ENCODE results near the gene AOX1. TPM values are rescaled to one million over a fixed set of nuclear protein-coding genes. Genes with fewer than 3 reads are reported as not detected.
A peak's percentile ranks its signal among the peaks of the same experiment; 100 is the strongest.
"Not testable (repeated sequence)": the region's sequence is repeated elsewhere in the genome, so short reads cannot be mapped to it uniquely, and the experiment has no call there.

Gene AOX1
- total RNA-seq, 1 experiment from 2014 or later = 57.2 TPM

DNA sequence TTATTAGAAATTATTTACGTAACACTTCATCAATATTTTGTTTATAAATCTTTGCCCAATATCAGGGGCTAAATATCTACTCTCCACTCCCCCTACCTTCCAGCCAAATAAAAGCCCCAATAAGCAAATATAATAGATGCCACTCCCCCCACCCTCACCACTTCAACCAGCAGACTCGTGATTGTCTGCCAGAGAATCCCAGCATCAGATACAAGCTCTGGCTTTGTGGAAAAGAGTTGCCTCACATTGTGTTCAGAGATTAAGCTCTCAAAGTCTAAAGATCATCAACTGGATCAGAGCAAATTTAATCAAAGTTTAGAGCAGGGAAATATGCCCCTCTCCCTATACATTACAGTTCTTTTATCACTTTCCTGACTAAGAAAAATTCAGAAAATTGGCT, 39.5 kb downstream of the AOX1 start:
- H2AFZ ChIP-seq (ENCODE audit: low read length) = no peak overlapping the region
- H3K27ac ChIP-seq (ENCODE audit: low read length) = no peak overlapping the region
- H3K4me2 ChIP-seq (ENCODE audit: low read length) = no peak overlapping the region
- no peaks in the 10 kb centered on the region for H3K27me3 ChIP-seq (ENCODE audit: low read length)
- peaks cover 20% of the 10 kb centered on the region; the same call in 1 of the 2 replicates for H3K4me1 ChIP-seq (ENCODE audit: insufficient read depth, low read length)
- POLR2A ChIA-PET (ENCODE audit: unreplicated experiment) = no interaction called here
- H3K9me3 ChIP-seq (ENCODE audit: low read length) = no peaks in the 10 kb centered on the region
- DNase-seq = no peak
- H3K79me2 ChIP-seq (ENCODE audit: low read length) = no peaks in the 10 kb centered on the region
- no peaks in the 10 kb centered on the region for H4K20me1 ChIP-seq (ENCODE audit: low read length)
- no peak overlapping the region for H3K9ac ChIP-seq (ENCODE audit: low read length)
- CTCF ChIA-PET = no interaction called here
- H3K9me2 ChIP-seq (replicated peaks; ENCODE audit: low read length) = no peaks in the 10 kb centered on the region
- H3F3A ChIP-seq (ENCODE audit: low read length, unreplicated experiment) = no peaks in the 10 kb centered on the region
- no peak for ATAC-seq
- intact Hi-C loops (cut with micrococcal nuclease) = no loop called here
- TF ChIP-seq, protein P1, sequence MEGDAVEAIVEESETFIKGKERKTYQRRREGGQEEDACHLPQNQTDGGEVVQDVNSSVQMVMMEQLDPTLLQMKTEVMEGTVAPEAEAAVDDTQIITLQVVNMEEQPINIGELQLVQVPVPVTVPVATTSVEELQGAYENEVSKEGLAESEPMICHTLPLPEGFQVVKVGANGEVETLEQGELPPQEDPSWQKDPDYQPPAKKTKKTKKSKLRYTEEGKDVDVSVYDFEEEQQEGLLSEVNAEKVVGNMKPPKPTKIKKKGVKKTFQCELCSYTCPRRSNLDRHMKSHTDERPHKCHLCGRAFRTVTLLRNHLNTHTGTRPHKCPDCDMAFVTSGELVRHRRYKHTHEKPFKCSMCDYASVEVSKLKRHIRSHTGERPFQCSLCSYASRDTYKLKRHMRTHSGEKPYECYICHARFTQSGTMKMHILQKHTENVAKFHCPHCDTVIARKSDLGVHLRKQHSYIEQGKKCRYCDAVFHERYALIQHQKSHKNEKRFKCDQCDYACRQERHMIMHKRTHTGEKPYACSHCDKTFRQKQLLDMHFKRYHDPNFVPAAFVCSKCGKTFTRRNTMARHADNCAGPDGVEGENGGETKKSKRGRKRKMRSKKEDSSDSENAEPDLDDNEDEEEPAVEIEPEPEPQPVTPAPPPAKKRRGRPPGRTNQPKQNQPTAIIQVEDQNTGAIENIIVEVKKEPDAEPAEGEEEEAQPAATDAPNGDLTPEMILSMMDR (conservative IDR thresholded peaks at IDR 0.05; ENCODE audit: low read depth, low read length) = no peak
- no peak for TF ChIP-seq EZH2phosphoT487 (IDR thresholded peaks at IDR 0.05; ENCODE audit: borderline replicate concordance, low read length)
- no peak for TF ChIP-seq EZH2 (IDR thresholded peaks at IDR 0.05; ENCODE audit: low read length, unreplicated experiment)
- no peaks in the 10 kb centered on the region for H3K36me3 ChIP-seq (ENCODE audit: low read depth, low read length)
- BruUV-seq (replicated peaks) = no TSS peak
- no peak overlapping the region for H3K4me3 ChIP-seq (ENCODE audit: low read length)

DNA sequence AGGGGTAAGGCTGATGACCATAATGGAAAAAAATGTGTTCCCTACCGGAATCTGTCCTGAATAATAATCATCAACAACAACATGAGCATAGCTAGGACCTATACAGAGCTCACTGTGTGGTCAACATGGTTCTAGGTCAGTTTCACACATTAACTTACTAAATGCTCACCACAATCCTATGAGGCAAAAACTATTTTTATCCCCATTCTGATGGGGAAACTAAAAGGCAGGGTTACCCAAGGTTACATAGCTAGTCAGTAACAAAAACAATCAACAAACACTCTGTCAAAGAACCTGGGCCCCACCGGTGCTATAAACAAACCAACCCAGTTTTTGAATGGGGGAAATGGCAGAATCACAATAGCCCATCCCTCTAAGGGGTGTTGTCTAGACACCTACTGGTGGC, 40.1 kb downstream of the AOX1 start:
- no peak overlapping the region for H3K4me2 ChIP-seq (ENCODE audit: low read length)
- no peak overlapping the region for H3K27ac ChIP-seq (ENCODE audit: low read length)

DNA sequence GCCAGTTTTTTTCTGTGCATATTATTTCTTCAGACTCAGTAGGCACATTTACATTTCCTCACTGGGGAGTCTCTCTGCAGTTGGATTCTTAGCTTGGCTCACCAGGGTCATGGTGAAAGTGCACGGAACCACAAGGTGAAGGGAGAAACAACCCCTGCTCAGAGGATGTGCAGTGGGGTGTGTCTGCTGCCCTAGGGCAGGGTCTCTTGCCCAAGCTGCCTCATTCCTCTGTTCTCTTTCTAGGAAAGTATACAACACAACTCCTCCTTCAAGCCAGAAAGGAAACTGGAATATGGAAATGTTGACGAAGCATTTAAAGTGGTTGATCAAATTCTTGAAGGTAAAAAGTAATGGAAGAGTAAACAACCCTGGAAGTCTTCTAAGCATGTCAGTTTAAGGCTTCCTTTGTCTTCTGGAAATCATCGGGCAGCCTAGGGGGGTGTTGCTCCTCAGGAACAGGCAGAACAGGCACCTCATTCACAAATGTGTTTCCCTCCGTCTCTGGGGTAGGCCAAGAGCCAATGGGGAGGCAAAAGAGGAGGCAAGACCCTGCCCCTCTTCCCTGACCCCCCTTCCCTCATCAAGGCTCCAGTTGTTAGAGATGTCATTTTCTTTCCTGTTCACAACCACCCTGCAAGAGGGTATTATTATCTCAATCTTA, 41.4 kb downstream of the AOX1 start:
- H4K20me1 ChIP-seq (ENCODE audit: low read length) = no peaks in the 10 kb centered on the region
- no peak overlapping the region for H3K9ac ChIP-seq (ENCODE audit: low read length)
- H3K9me2 ChIP-seq (replicated peaks; ENCODE audit: low read length) = no peaks in the 10 kb centered on the region
- peaks cover 20% of the 10 kb centered on the region; the same call in 1 of the 2 replicates for H3K4me1 ChIP-seq (ENCODE audit: insufficient read depth, low read length)
- DNase-seq (no peak), ATAC-seq (no peak)
- H3F3A ChIP-seq (ENCODE audit: low read length, unreplicated experiment) = no peaks in the 10 kb centered on the region
- H3K9me3 ChIP-seq (ENCODE audit: low read length) = no peaks in the 10 kb centered on the region
- intact Hi-C loops (cut with micrococcal nuclease) = no loop called here
- POLR2A ChIA-PET (ENCODE audit: unreplicated experiment) = no interaction called here
- H3K4me3 ChIP-seq (ENCODE audit: low read length) = no peak overlapping the region
- H3K4me2 ChIP-seq (ENCODE audit: low read length) = no peak overlapping the region
- H2AFZ ChIP-seq (ENCODE audit: low read length) = no peak overlapping the region
- CTCF ChIA-PET = interaction anchor here (0.6 kb wide), 1 partner anchor 359 kb away, joined by 3 read pairs; no protein-coding TSS in a partner anchor
- TF ChIP-seq EZH2 (IDR thresholded peaks at IDR 0.05; ENCODE audit: low read length, unreplicated experiment) = no peak
- no TSS peak for BruUV-seq (replicated peaks)
- no peaks in the 10 kb centered on the region for H3K27me3 ChIP-seq (ENCODE audit: low read length)
- H3K27ac ChIP-seq (ENCODE audit: low read length) = no peak overlapping the region
- H3K79me2 ChIP-seq (ENCODE audit: low read length) = no peaks in the 10 kb centered on the region
- no peaks in the 10 kb centered on the region for H3K36me3 ChIP-seq (ENCODE audit: low read depth, low read length)

More for the DNA sequence above, 40.1 kb downstream of the AOX1 start:
- Histone ChIP-seq H3K9me3 (ENCODE audit: low read length) (no peaks in the 10 kb centered on the region), H3F3A (ENCODE audit: low read length, unreplicated experiment) (no peaks in the 10 kb centered on the region), H3K36me3 (ENCODE audit: low read depth, low read length) (no peaks in the 10 kb centered on the region), H3K27me3 (ENCODE audit: low read length) (no peaks in the 10 kb centered on the region), H3K4me3 (ENCODE audit: low read length) (no peak overlapping the region), H3K4me1 (ENCODE audit: insufficient read depth, low read length) (peaks cover 20% of the 10 kb centered on the region; the same call in 1 of the 2 replicates), H2AFZ (ENCODE audit: low read length) (no peak overlapping the region), H4K20me1 (ENCODE audit: low read length) (no peaks in the 10 kb centered on the region), H3K9me2 (replicated peaks; ENCODE audit: low read length) (no peaks in the 10 kb centered on the region), H3K79me2 (ENCODE audit: low read length) (no peaks in the 10 kb centered on the region), H3K9ac (ENCODE audit: low read length) (no peak overlapping the region)
- BruUV-seq (replicated peaks) = no TSS peak
- no peak for ATAC-seq
- no peak for DNase-seq
- TF ChIP-seq EZH2 (IDR thresholded peaks at IDR 0.05; ENCODE audit: low read length, unreplicated experiment) (no peak), EZH2phosphoT487 (IDR thresholded peaks at IDR 0.05; ENCODE audit: borderline replicate concordance, low read length) (no peak)
- TF ChIP-seq, protein P1 (conservative IDR thresholded peaks at IDR 0.05; ENCODE audit: low read depth, low read length) = no peak
- ChIA-PET CTCF (no interaction called here), POLR2A (ENCODE audit: unreplicated experiment) (no interaction called here)
- intact Hi-C loops (cut with micrococcal nuclease) = no loop called here

DNA sequence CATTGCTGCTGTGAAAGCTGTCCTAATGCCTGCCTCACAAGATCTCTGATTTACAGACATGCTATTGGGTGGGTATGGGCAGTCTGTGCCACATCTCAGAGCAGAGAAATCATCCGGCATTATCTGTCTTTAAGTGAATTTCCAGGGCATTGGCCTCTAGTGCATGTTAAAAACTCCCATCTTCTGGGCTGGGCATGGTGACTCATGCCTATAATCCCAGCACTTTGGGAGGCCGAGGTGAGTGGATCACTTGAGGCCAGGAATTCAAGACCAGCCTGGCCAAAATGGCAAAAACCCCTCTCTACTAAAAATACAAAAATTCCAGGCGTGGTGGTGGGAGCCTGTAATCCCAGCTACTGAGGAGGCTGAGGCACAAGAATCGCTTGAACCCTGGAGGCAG, 42.6 kb downstream of the AOX1 start:
- H3K4me3 ChIP-seq (ENCODE audit: low read length); POLR2A ChIA-PET (ENCODE audit: unreplicated experiment); H3K4me2 ChIP-seq (ENCODE audit: low read length); H3K9me2 ChIP-seq (replicated peaks; ENCODE audit: low read length); H3F3A ChIP-seq (ENCODE audit: low read length, unreplicated experiment); H3K27ac ChIP-seq (ENCODE audit: low read length); H3K9me3 ChIP-seq (ENCODE audit: low read length); H3K9ac ChIP-seq (ENCODE audit: low read length); H2AFZ ChIP-seq (ENCODE audit: low read length); intact Hi-C loops (cut with micrococcal nuclease); H4K20me1 ChIP-seq (ENCODE audit: low read length); H3K36me3 ChIP-seq (ENCODE audit: low read depth, low read length); CTCF ChIA-PET; H3K27me3 ChIP-seq (ENCODE audit: low read length); H3K79me2 ChIP-seq (ENCODE audit: low read length); BruUV-seq (replicated peaks): not testable (repeated sequence)
- H3K4me1 ChIP-seq (ENCODE audit: insufficient read depth, low read length) = peaks cover 20% of the 10 kb centered on the region; the same call in 1 of the 2 replicates
- peak; percentile 51 for DNase-seq
- peak; percentile 94 for ATAC-seq
